Activated CD8-positive, alpha-beta T cell treated with anti-CD3 and anti-CD28 coated beads for 36 hours (primary cell): ENCODE measurements around the gene ABCB6. TPM values are rescaled to one million over a fixed set of nuclear protein-coding genes. Genes with fewer than 3 reads are reported as not detected.
A peak's percentile ranks its signal among the peaks of the same experiment; 100 is the strongest.

Source experiments
- ATAC-seq: fragments of 200-7000 bp; cut with Tn5 transposase; one replicate; pipeline ENCODE4 v1.10.0; 2021; ENCODE audit warnings: mild to moderate bottlenecking, moderate library complexity
- CTCF ChIA-PET: fragments of 350-600 bp; sonication (Branson Sonifier 250); formaldehyde crosslinking; loops from one replicate; lab custom pipeline; 2021; ENCODE audit warnings: antibody characterized with exemption; lab: Charles Lee
- POLR2A ChIA-PET: fragments of 350-600 bp; sonication (Branson Sonifier 250); formaldehyde crosslinking; loops from one replicate; lab custom pipeline; 2021; ENCODE audit warnings: antibody characterized with exemption; lab: Charles Lee
- DNase-seq: peaks from one replicate; pipeline ENCODE4 v3.0.0-alpha.2; 2020
- H3K27ac Mint-ChIP-seq: one replicate; pipeline ENCODE4 v1.8.0; 2021; ENCODE audit warnings: mild to moderate bottlenecking, mixed read lengths
- H3K27me3 Mint-ChIP-seq: one replicate; pipeline ENCODE4 v1.8.0; 2021; ENCODE audit warnings: mixed read lengths
- H3K36me3 Mint-ChIP-seq: one replicate; pipeline ENCODE4 v1.8.0; 2021; ENCODE audit warnings: low read depth, mixed read lengths
- H3K4me1 Mint-ChIP-seq: one replicate; pipeline ENCODE4 v1.8.0; 2021; ENCODE audit warnings: low read depth, mixed read lengths
- H3K4me3 Mint-ChIP-seq: one replicate; pipeline ENCODE4 v1.8.0; 2021; ENCODE audit warnings: mild to moderate bottlenecking, moderate library complexity, mixed read lengths
- H3K9me3 Mint-ChIP-seq: one replicate; pipeline ENCODE4 v1.8.0; 2021; ENCODE audit warnings: mixed read lengths
- intact Hi-C: fragments of 100-400 bp; cut with micrococcal nuclease; formaldehyde crosslinking; loops from one replicate; pipeline ENCODE4 v1.10.0; 2022
- total RNA-seq, 2 experiments: library from RNA; stranded (reverse); gene quantifications; one replicate each; pipeline ENCODE4 v1.2.3, GENCODE V29; 2021
- TF ChIP-seq, protein P1 (sequence below): fragments of 200-600 bp; IDR thresholded peaks from one replicate; pipeline ENCODE4 v1.8.0; 2022; ENCODE audit warnings: antibody characterized with exemption, mild to moderate bottlenecking

Gene ABCB6
- total RNA-seq, 2 experiments from 2014 or later, result 32.3 to 35.7 TPM

DNA sequence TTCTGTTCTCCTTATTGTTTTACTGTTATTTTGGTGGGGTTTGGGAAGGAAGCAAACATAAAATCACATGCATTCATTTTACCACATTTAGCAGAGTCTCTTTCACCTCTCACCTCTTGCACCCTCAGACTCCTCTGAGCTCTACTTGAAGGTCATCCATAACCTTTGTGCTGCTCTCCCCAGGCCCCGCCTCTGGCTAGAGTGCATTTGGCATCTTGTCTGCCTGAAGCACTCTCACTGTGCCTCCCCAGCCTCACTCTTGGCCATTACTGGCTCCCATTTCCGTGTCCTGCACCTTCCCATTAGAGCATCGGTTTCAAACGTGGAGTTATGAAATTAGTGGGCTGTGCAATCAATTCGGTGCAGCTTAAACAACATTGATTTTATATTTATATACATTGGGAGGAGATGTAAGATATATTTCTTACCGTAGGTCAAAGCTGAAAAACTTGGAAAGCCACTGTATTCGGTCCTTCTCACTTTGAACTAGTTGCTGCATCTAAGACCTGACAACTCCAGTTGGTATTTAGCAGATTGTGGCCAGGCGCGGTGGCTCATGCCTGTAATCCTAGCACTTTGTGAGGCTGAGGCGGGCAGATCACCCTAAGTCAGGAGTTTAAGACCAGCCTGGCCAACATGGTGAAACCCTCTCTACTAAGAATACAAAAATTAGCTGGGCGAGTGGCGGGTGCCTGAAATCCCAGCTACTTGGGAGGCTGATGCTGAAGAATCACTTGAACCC, 19.1 kb downstream of the ABCB6 start:
- DNase-seq (no peak), ATAC-seq (peak; percentile 71)
- TF ChIP-seq, protein P1, sequence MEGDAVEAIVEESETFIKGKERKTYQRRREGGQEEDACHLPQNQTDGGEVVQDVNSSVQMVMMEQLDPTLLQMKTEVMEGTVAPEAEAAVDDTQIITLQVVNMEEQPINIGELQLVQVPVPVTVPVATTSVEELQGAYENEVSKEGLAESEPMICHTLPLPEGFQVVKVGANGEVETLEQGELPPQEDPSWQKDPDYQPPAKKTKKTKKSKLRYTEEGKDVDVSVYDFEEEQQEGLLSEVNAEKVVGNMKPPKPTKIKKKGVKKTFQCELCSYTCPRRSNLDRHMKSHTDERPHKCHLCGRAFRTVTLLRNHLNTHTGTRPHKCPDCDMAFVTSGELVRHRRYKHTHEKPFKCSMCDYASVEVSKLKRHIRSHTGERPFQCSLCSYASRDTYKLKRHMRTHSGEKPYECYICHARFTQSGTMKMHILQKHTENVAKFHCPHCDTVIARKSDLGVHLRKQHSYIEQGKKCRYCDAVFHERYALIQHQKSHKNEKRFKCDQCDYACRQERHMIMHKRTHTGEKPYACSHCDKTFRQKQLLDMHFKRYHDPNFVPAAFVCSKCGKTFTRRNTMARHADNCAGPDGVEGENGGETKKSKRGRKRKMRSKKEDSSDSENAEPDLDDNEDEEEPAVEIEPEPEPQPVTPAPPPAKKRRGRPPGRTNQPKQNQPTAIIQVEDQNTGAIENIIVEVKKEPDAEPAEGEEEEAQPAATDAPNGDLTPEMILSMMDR, result no peak
- Mint-ChIP-seq H3K9me3 (peaks cover 10% of the 10 kb centered on the region), H3K27ac (peak overlapping the region; percentile 40), H3K4me1 (peaks cover 17% of the 10 kb centered on the region), H3K36me3 (peaks cover 4% of the 10 kb centered on the region), H3K4me3 (peak overlapping the region; percentile 62), H3K27me3 (no peaks in the 10 kb centered on the region)
- ChIA-PET POLR2A (interaction anchor here (0.5 to 2.8 kb wide), 15 partner anchors 8 to 95 kb away, joined by 3 to 26 read pairs (median 4); partner anchors contain the start of genes CNPPD1, DNAJB2, GLB1L and STK16), CTCF (interaction anchor here (0.7 to 2.1 kb wide), 11 partner anchors 10 to 126 kb away, joined by 3 to 9 read pairs (median 4); no protein-coding TSS in a partner anchor)
- intact Hi-C loops, result no loop called here

DNA sequence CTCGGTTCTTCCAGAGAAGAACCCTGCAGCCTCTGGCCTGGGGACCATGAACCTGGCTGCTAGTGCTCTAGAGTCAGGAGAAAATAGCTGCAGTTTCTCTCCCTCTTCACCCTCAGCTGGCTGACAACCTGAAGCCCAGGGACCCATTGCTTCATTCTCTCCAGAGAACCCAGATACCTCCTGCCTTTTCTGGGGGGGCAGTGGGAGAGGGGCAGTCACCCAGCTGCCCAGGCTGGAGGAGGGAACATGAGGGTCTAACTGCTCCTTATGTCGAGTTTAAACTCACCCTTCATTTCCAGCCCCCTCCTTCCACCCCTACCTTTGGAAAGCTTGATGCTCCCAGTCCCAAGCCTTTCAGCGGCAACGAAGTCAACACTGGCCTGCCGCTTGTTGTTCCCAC, 19.8 kb downstream of the ABCB6 start:
- DNase-seq, result no peak
- Mint-ChIP-seq H3K4me3 (peak overlapping the region; percentile 62), H3K36me3 (peaks cover 3% of the 10 kb centered on the region), H3K4me1 (peaks cover 17% of the 10 kb centered on the region), H3K27ac (peak overlapping the region; percentile 8), H3K9me3 (peaks cover 6% of the 10 kb centered on the region), H3K27me3 (no peaks in the 10 kb centered on the region)
- no peak for ATAC-seq
- ChIA-PET CTCF (interaction anchor here (0.7 to 2.1 kb wide), 7 partner anchors 12 to 126 kb away, joined by 3 to 9 read pairs (median 3); no protein-coding TSS in a partner anchor), POLR2A (interaction anchor here (1.2 to 2.8 kb wide), 4 partner anchors 8 to 55 kb away, joined by 3 to 26 read pairs (median 12); partner anchors contain the start of gene TUBA4A)
- TF ChIP-seq, protein P1, result no peak
- intact Hi-C loops, result no loop called here

DNA sequence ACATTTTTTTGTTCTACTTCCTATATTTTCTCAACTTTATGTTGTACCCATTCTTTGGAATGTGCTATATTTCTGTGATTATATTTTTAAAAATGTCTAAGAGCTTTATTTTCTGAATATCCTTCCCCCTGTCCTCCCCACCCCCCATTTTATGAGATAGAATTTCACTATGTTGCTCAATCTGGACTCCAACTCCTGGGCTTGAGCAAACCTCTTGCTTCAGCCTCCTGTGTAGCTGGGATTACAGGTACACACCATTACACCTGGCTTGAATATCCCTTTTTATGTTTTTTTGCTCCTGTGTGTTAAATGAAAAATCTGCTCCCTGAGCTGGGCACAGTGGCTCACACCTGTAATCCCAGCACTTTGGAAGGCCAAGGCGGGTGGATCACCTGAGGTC, 21.4 kb downstream of the ABCB6 start:
- TF ChIP-seq, protein P1, result no peak
- ATAC-seq (no peak), DNase-seq (no peak)
- Mint-ChIP-seq H3K27ac (no peak overlapping the region), H3K4me1 (peaks cover 17% of the 10 kb centered on the region), H3K4me3 (no peak overlapping the region), H3K27me3 (no peaks in the 10 kb centered on the region), H3K36me3 (peaks cover 3% of the 10 kb centered on the region), H3K9me3 (peaks cover 3% of the 10 kb centered on the region)
- CTCF ChIA-PET, result interaction anchor here (0.7 to 1.2 kb wide), 4 partner anchors 25 to 98 kb away, joined by 3 to 4 read pairs (median 4); no protein-coding TSS in a partner anchor
- POLR2A ChIA-PET, result interaction anchor here (0.7 to 1.4 kb wide), 3 partner anchors 8 to 16 kb away, joined by 3 to 4 read pairs (median 3); no protein-coding TSS in a partner anchor
- intact Hi-C loops, result no loop called here

DNA sequence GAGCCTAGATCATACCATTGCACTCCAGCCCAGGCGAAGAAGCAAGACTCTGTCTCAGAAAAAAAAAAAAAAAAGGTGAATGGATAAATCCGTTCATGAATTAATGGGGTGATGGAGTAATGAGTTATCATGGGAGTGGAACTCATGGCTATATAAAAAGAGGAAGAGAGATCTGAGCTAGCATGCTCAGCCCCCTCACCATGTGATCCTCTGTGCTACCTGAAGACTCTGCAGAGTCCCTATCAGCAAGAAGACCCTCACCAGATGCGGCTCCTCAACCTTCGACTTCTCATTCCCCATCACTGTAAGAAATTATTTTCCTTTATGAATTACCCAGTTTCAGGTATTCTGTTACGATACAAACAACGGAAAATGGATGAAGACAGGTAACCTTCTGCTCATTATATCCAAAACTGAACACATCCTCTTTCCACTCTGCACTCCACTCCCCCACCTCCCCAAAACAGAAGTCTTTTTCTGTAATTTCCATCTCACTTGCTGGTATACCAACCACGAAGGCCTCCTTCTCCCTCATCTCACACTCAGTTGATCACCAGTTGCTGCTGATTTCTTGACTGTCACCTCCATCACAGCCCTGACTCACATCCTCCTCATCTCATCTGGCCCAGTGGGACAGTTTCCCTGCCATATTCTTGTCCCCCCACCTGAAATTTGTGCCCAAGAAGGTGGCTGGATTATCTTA, 31.9 kb downstream of the ABCB6 start:
- no peaks in the 10 kb centered on the region for H3K27me3 Mint-ChIP-seq
- peaks cover 15% of the 10 kb centered on the region for H3K36me3 Mint-ChIP-seq
- no peaks in the 10 kb centered on the region for H3K9me3 Mint-ChIP-seq
- intact Hi-C loops, result no loop called here
- H3K4me1 Mint-ChIP-seq, result peaks cover 17% of the 10 kb centered on the region
- H3K4me3 Mint-ChIP-seq, result no peak overlapping the region
- ATAC-seq, result peak; percentile 92
- TF ChIP-seq, protein P1, result no peak
- CTCF ChIA-PET, result interaction anchor here (0.8 to 1.1 kb wide), 2 partner anchors 13 to 157 kb away, joined by 3 read pairs; no protein-coding TSS in a partner anchor
- POLR2A ChIA-PET, result no interaction called here
- peak; percentile 63 for DNase-seq
- peak overlapping the region; percentile 83 for H3K27ac Mint-ChIP-seq
